Heart right ventricle (tissue), 16 donors: ENCODE results near the gene ANO3. TPM values are rescaled to one million over a fixed set of nuclear protein-coding genes. Genes with fewer than 3 reads are reported as not detected.

Experiments
- ATAC-seq, 8 donors: fragments of 200-7000 bp; cut with Tn5 transposase; one replicate each; pipeline ENCODE4 v1.9.1; 2020; ENCODE audit warnings: mild to moderate bottlenecking in 8 of 8, moderate library complexity in 8 of 8, moderate number of reproducible peaks in 1 of 8
- DNase-seq, 2 donors: peaks; one replicate each; pipeline ENCODE4 v3.0.0-alpha.2; 2020
- H3K27ac ChIP-seq, 10 donors: fragments of 200-600 bp; sonication (generic) in 2 of 10; one replicate each; pipeline versions ENCODE4 v1.5.0 to v1.8.0; 2020 to 2022; ENCODE audit warnings: mild to moderate bottlenecking in 3 of 10
- H3K27me3 ChIP-seq, 7 donors: fragments of 200-600 bp; one replicate each; pipeline ENCODE4 v1.8.0; 2021 to 2022; ENCODE audit warnings: mild to moderate bottlenecking in 2 of 7
- H3K36me3 ChIP-seq, 9 donors: fragments of 200-600 bp; sonication (generic) in 1 of 9; one replicate each; pipeline versions ENCODE4 v1.5.0 to v1.8.0; 2020 to 2022; ENCODE audit warnings: mild to moderate bottlenecking in 2 of 9
- H3K4me1 ChIP-seq, 9 donors: fragments of 200-600 bp; sonication (generic) in 1 of 9; one replicate each; pipeline versions ENCODE4 v1.5.0 to v1.8.0; 2020 to 2022; ENCODE audit warnings: mild to moderate bottlenecking in 4 of 9
- H3K4me3 ChIP-seq, 10 donors: fragments of 200-600 bp; sonication (generic) in 2 of 10; one replicate each; pipeline versions ENCODE4 v1.5.0 to v1.8.0; 2020 to 2022; ENCODE audit warnings: mild to moderate bottlenecking in 7 of 10, moderate library complexity in 2 of 10
- H3K9me3 ChIP-seq, 11 donors: fragments of 200-600 bp in 10 of 11; sonication (generic) in 2 of 11; one replicate each; pipeline versions ENCODE4 v1.5.0 to v1.8.0; 2013 to 2022; ENCODE audit warnings: mild to moderate bottlenecking in 2 of 11, control low read depth in 1 of 11, moderate library complexity in 1 of 11
- CTCF ChIP-seq, 9 donors: fragments of 200-600 bp; sonication (generic) in 2 of 9; IDR thresholded peaks; one replicate each; pipeline versions ENCODE4 v1.5.0 to v1.8.0; 2021 to 2022; ENCODE audit warnings: antibody characterized with exemption in 9 of 9, mild to moderate bottlenecking in 5 of 9, moderate library complexity in 1 of 9
- WGBS, 2 donors: extraction: QIAGEN DNeasy Blood & Tissue Kit; methylation state at CpG; one replicate each; pipeline ENCODE4 v1.1.7; 2013; ENCODE audit warnings: inconsistent platforms in 1 of 2; 5-methylcytosine and 5-hydroxymethylcytosine counted together
- intact Hi-C, 10 donors: fragments of 100-400 bp; cut with DNase I; formaldehyde crosslinking; loops; one replicate each; pipeline versions ENCODE4 v1.11.1 to v1.14.2; 2022
- polyA plus RNA-seq, 2 donors: library from polyadenylated mRNA; stranded (reverse); fragments of 200-250 nt; gene quantifications; one replicate each; pipeline ENCODE4 v1.2.3, GENCODE V29; 2013
- total RNA-seq, 10 donors: library from RNA; stranded (reverse); fragmentation: NEBNext Ultra II Directional in 3 of 10; extraction: Animal tissue kit (Norgen Biotek cat#: 25700) in 3 of 10; gene quantifications; one replicate each; pipeline versions ENCODE4 v1.2.1 to v1.2.4, GENCODE V29; 2021 to 2023
- donor health status: Arrhythmogenic right ventricular cardiomyopathy.
- donor health status: ischemic (EF 13 %, LVEDD 7.1; RV severe dilation, severe dysfunction).
- donor health status: healthy with polysubstance abuse.
- donor health status: DM: no; HTN: yes; CAD: no.
- donor health status: DM: no; HTN: no; CAD: no.
- donor health status: ischemic (EF 25% LVEDD 6.9; RV normal size, moderate dysfunction).
- donor health status: ischemic (EF 25% LVEDD 5.7; RV mildly dilated, moderate dysfunction).
- donor health status: healthy.
- donor health status: DM: yes; HTN: yes; CAD: no.
- donor health status: Ischemic cardiomyopathy.
- donor health status: ischemic (EF 35%, LVEDD 5.7; RV mildly dilated, moderate dysfunction).
- donor health status: nonischemic (EF 11% LVEDD 7.7; RV severe dilation, severe dysfunction).
- donor health status: DM: yes; HTN: yes; CAD: no.
- donor health status: PGD.
- donor health status: ischemic (EF 29% LVEDD 5.4; RV normal size, mild dysfunction).
- donor health status: nonischemic (EF 23%, LVEDD 6.1; RV moderate dilation, normal function).

The ANO3 gene
- total and polyA plus RNA-seq, 12 donors = 0.01 to 0.30 (median 0.07) TPM; not detected in 5

DNA sequence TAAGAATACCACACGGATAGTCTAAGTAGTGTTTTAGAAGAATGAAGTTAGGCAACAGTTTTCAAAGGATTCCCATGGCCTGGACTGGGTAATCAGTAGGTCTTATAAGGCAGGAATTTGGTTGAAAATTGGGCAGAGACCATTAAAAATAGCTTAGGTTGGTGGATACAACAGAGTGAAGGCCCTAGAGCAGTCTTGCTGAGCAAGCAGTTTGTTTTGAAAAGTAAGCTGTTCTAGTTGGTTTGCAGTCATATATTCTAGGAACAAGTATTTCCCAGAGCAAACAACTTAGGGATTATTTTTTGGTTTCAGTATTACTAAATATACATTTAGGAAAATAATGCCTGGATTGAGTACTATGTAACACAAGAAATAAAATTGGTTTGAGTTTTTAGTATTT is 175.3 kb downstream of the ANO3 start:
- Histone ChIP-seq H3K9me3 (no peaks in the 10 kb centered on the region), H3K27ac (no peak overlapping the region), H3K4me3 (no peak overlapping the region), H3K4me1 (no peaks in the 10 kb centered on the region), H3K27me3 (no peaks in the 10 kb centered on the region), H3K36me3 (no peaks in the 10 kb centered on the region)
- TF ChIP-seq CTCF (IDR thresholded peaks at IDR 0.05) = no peak
- ATAC-seq (no peak), DNase-seq (no peak)
- intact Hi-C loops = no loop called here
- 2 to 31% methylated on average over 1 of the region's 1 CpG for WGBS, 2 donors

GRCh38 chr11:26510164-26510563 is 178.2 kb downstream of the ANO3 start:
- H3K4me1 ChIP-seq = no peaks in the 10 kb centered on the region
- DNase-seq = no peak
- H3K9me3 ChIP-seq = no peaks in the 10 kb centered on the region
- 87% methylated on average over 2 of the region's 2 CpGs for WGBS, 2 donors
- intact Hi-C loops = no loop called here
- H3K27ac ChIP-seq = no peak overlapping the region
- no peak for TF ChIP-seq CTCF (IDR thresholded peaks at IDR 0.05)
- no peaks in the 10 kb centered on the region for H3K27me3 ChIP-seq
- ATAC-seq = no peak
- no peaks in the 10 kb centered on the region for H3K36me3 ChIP-seq
- no peak overlapping the region for H3K4me3 ChIP-seq

DNA sequence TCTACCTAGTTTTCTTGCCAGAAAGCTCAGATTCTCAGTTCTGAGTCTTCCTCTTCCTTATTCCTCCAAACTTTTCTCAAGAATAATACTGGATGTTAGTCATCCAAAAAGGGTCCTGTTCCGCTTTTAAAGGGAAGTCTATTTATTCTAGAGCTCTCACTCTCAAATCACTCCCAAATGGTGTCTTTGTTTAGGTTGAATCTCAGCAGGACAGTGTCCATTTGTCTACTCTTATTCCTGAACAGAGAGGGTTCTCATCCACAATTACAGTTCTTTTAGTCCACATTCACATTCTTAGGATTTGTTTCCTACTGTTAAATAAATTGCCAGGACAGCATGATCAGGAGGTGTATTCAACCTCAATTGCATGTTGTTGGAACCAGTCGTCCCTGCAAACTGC is 178.8 kb downstream of the ANO3 start:
- no peak for DNase-seq
- intact Hi-C loops = no loop called here
- Histone ChIP-seq H3K36me3 (no peaks in the 10 kb centered on the region), H3K27me3 (no peaks in the 10 kb centered on the region), H3K9me3 (no peaks in the 10 kb centered on the region), H3K4me3 (no peak overlapping the region), H3K27ac (no peak overlapping the region), H3K4me1 (no peaks in the 10 kb centered on the region)
- WGBS, 2 donors = 73 to 80% methylated on average over 2 of the region's 2 CpGs
- no peak for TF ChIP-seq CTCF (IDR thresholded peaks at IDR 0.05)
- no peak for ATAC-seq

- Histone ChIP-seq H3K36me3 (no peaks in the 10 kb centered on the region), H3K9me3 (no peaks in the 10 kb centered on the region), H3K4me3 (no peak overlapping the region), H3K4me1 (no peaks in the 10 kb centered on the region), H3K27ac (no peak overlapping the region), H3K27me3 (no peaks in the 10 kb centered on the region)
- intact Hi-C loops = no loop called here
- no peak for TF ChIP-seq CTCF (IDR thresholded peaks at IDR 0.05)
- ATAC-seq (no peak), DNase-seq (no peak)
- 62 to 74% methylated on average over 2 of the region's 2 CpGs for WGBS, 2 donors
Measured at GRCh38 chr11:26512196-26512595, 180.3 kb downstream of the ANO3 start.

GRCh38 chr11:26519469-26519868 is 187.5 kb downstream of the ANO3 start:
- DNase-seq (no peak), ATAC-seq (no peak)
- no peak for TF ChIP-seq CTCF (IDR thresholded peaks at IDR 0.05)
- H3K4me1 ChIP-seq = no peaks in the 10 kb centered on the region
- H3K4me3 ChIP-seq = no peak overlapping the region
- no peak overlapping the region for H3K27ac ChIP-seq
- no peaks in the 10 kb centered on the region for H3K9me3 ChIP-seq
- no peaks in the 10 kb centered on the region for H3K27me3 ChIP-seq
- intact Hi-C loops = no loop called here
- 71 to 74% methylated on average over 2 of the region's 2 CpGs for WGBS, 2 donors
- no peaks in the 10 kb centered on the region for H3K36me3 ChIP-seq
